Lung (tissue), 12 donors: ENCODE measurements around the gene ARPIN. TPM values are rescaled to one million over a fixed set of nuclear protein-coding genes. Genes with fewer than 3 reads are reported as not detected.
"Not testable (repeated sequence)": the region's sequence is repeated elsewhere in the genome, so short reads cannot be mapped to it uniquely, and the experiment has no call there.

Source experiments
- ATAC-seq: fragments of 200-7000 bp; cut with Tn5 transposase; one replicate; pipeline ENCODE4 v1.9.1; 2020; ENCODE audit warnings: moderate number of reproducible peaks; ENCODE audit not compliant: insufficient read depth, low FRiP score
- DNase-seq, 3 donors: peaks; one replicate each; pipeline ENCODE4 v3.0.0-alpha.2; 2013 to 2017
- H3K27ac ChIP-seq, 2 donors: one replicate each; pipeline ENCODE4 v1.5.1; 2013; ENCODE audit warnings: mild to moderate bottlenecking in 2 of 2, moderate library complexity in 2 of 2, control low read depth in 1 of 2, inconsistent platforms in 1 of 2, low read depth in 1 of 2, low read length in 1 of 2
- H3K27me3 ChIP-seq, 3 donors: one replicate each; pipeline ENCODE4 v1.5.1; 2013; ENCODE audit warnings: low read length in 2 of 3; ENCODE audit not compliant: control insufficient read depth in 3 of 3, insufficient read depth in 3 of 3
- H3K36me3 ChIP-seq, 4 donors: one replicate each; pipeline ENCODE4 v1.5.1; 2013; ENCODE audit warnings: low read length in 4 of 4, mild to moderate bottlenecking in 1 of 4, moderate library complexity in 1 of 4; ENCODE audit not compliant: control insufficient read depth in 4 of 4, insufficient read depth in 4 of 4
- H3K4me1 ChIP-seq, 5 donors: one replicate each; pipeline ENCODE4 v1.5.1; 2013; ENCODE audit warnings: low read length in 5 of 5, mild to moderate bottlenecking in 2 of 5, moderate library complexity in 1 of 5; ENCODE audit not compliant: control insufficient read depth in 5 of 5, insufficient read depth in 5 of 5
- H3K4me3 ChIP-seq: one replicate; pipeline ENCODE4 v1.5.1; 2013; ENCODE audit warnings: mild to moderate bottlenecking, control low read depth, moderate library complexity
- H3K9ac ChIP-seq, 2 donors: one replicate each; pipeline ENCODE4 v1.5.1; 2013; ENCODE audit warnings: low read length in 2 of 2, control low read depth in 1 of 2; ENCODE audit not compliant: insufficient read depth in 1 of 2
- H3K9me3 ChIP-seq, 4 donors: one replicate each; pipeline ENCODE4 v1.5.1; 2013; ENCODE audit warnings: low read length in 3 of 4, mild to moderate bottlenecking in 1 of 4, moderate library complexity in 1 of 4; ENCODE audit not compliant: control insufficient read depth in 4 of 4, insufficient read depth in 3 of 4
- WGBS, 2 donors: extraction: QIAGEN DNeasy Blood & Tissue Kit; methylation state at CpG; one replicate each; pipeline ENCODE4 v1.1.7; 2013; 5-methylcytosine and 5-hydroxymethylcytosine counted together
- polyA plus RNA-seq, 2 donors: library from polyadenylated mRNA; stranded (reverse); fragments of 200-250 nt; gene quantifications; one replicate each; pipeline ENCODE4 v1.2.1, GENCODE V29; 2013
- total RNA-seq, 2 donors: library from RNA; depleted of rRNA in 1 of 2; stranded (reverse); fragments of >200 nt in 1 of 2; gene quantifications; one replicate each; pipeline ENCODE4 v1.2.1, GENCODE V29; 2014 to 2021
- TF ChIP-seq, protein P1 (sequence below): IDR thresholded peaks from 2 replicates; pipeline ENCODE4 v1.5.1; 2012; ENCODE audit warnings: mild to moderate bottlenecking; ENCODE audit errors: control extremely low read depth, extremely low read depth
- donor health status: control.
- donor health status: control.
- donor health status: Bipolar disorder and iron deficiency.
- donor health status: healthy.
- donor health status: DM: yes; HTN: yes; CAD: no.

The ARPIN gene
- total and polyA plus RNA-seq, 4 donors: 9.0 to 28.5 (median 18.7) TPM

DNA sequence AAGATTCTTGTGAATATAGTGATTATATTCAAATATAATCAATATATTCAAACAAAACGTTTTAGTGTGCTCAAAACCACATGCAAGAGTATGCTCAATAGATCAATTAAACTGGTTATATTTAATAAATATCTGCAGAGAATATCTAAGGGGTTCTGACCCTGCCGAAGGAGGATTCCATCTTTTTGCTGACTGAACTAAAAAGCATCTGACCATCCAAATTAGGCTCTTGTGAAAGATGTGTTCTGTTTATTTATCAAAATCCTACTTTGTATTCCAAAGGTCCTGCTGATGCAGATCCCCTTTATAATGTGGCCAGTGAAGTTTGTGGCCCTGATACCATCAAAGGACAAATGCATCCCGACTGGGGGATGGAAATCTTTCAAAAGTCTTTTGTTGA, 41.8 kb upstream of the ARPIN start:
- H3K27me3 ChIP-seq: no peaks in the 10 kb centered on the region
- H3K9ac ChIP-seq: no peak overlapping the region
- no peaks in the 10 kb centered on the region for H3K9me3 ChIP-seq
- H3K4me1 ChIP-seq: no peaks in the 10 kb centered on the region
- H3K36me3 ChIP-seq: no peaks in the 10 kb centered on the region
- DNase-seq (no peak), ATAC-seq (no peak)
- TF ChIP-seq, protein P1, sequence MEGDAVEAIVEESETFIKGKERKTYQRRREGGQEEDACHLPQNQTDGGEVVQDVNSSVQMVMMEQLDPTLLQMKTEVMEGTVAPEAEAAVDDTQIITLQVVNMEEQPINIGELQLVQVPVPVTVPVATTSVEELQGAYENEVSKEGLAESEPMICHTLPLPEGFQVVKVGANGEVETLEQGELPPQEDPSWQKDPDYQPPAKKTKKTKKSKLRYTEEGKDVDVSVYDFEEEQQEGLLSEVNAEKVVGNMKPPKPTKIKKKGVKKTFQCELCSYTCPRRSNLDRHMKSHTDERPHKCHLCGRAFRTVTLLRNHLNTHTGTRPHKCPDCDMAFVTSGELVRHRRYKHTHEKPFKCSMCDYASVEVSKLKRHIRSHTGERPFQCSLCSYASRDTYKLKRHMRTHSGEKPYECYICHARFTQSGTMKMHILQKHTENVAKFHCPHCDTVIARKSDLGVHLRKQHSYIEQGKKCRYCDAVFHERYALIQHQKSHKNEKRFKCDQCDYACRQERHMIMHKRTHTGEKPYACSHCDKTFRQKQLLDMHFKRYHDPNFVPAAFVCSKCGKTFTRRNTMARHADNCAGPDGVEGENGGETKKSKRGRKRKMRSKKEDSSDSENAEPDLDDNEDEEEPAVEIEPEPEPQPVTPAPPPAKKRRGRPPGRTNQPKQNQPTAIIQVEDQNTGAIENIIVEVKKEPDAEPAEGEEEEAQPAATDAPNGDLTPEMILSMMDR: no peak
- no peak overlapping the region for H3K4me3 ChIP-seq
- H3K27ac ChIP-seq: no peak overlapping the region
- 70 to 79% methylated on average over 3 of the region's 3 CpGs for WGBS, 2 donors

DNA sequence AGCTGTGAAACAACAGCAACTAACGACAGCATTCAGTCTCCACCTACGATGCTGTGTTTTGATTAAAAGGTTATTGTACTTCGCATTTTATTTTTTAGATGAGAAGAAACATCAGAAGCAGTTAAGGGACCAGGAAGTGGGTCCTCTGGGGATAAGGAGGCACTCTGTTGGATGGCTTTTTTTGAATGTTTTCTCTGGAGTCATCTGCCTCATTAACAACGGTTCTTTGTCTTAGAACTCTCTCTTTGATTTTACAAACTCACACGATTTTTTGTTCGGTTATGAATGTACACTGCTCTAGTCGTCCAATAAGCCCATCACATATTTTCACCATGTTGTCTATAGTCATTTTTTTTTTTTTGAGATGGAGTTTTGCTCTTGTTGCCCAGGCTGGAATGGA, 36.0 kb upstream of the ARPIN start:
- Histone ChIP-seq H3K36me3 (no peaks in the 10 kb centered on the region), H3K9ac (no peak overlapping the region), H3K9me3 (no peaks in the 10 kb centered on the region), H3K4me3 (no peak overlapping the region), H3K4me1 (no peaks in the 10 kb centered on the region), H3K27ac (no peak overlapping the region), H3K27me3 (no peaks in the 10 kb centered on the region)
- 84 to 90% methylated on average over 7 of the region's 7 CpGs for WGBS, 2 donors
- TF ChIP-seq, protein P1: no peak
- ATAC-seq: no peak
- no peak for DNase-seq

DNA sequence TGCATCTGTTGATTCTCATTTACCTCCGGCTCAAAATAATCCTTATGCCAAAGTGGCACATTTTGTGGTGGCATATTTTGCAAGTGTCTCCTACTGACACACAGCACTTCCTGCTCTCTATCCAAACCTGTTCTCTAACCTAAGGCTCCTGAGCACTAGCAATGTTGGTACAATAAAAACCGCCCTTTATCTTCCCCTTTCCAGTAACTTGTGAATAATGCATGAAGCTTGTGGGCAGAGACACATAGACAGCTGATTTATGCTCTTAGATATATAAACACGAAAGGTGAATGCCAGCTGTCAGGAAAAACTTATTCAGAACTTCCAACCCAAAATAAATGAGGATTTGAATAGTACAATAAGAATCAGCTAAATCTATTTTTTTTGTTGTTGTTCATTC, 34.6 kb upstream of the ARPIN start:
- Histone ChIP-seq H3K4me1 (no peaks in the 10 kb centered on the region), H3K27ac (no peak overlapping the region), H3K9me3 (no peaks in the 10 kb centered on the region), H3K27me3 (no peaks in the 10 kb centered on the region), H3K4me3 (no peak overlapping the region), H3K9ac (no peak overlapping the region), H3K36me3 (no peaks in the 10 kb centered on the region)
- ATAC-seq (no peak), DNase-seq (no peak)
- TF ChIP-seq, protein P1: no peak
- WGBS, 2 donors: 90 to 92% methylated on average over 3 of the region's 3 CpGs

DNA sequence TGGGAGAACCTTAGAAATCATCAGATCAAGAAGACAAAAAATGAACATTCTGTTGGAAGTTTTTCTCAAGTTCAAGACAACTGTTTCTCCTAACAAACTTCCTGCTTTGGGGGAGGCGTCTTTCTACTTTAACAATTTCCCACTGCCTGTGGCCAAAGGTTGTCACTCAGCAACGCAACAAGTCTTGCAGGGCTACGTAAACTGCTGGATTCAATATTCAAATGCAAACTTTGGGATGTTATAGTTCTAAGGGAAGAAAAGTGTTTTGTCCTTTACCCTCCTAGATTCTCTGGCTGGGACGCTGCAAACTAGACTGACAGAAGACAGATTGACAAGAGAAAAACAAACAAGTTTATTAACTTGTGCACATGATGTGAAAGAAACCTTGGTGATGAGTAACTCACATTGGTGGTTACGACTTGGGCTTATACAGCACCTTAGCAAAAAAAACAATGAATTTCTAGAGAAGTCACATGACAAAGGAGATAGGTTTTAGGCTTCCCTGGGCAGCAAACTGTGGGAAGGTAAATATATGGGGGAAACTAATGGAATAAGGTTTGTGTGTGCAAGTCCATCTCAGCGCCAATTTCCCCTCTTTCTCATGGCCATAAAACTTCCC, 34.0 kb upstream of the ARPIN start:
- 87 to 92% methylated on average over 6 of the region's 6 CpGs for WGBS, 2 donors
- Histone ChIP-seq H3K4me1 (no peaks in the 10 kb centered on the region), H3K9ac (no peak overlapping the region), H3K27me3 (no peaks in the 10 kb centered on the region), H3K27ac (no peak overlapping the region), H3K4me3 (no peak overlapping the region), H3K36me3 (no peaks in the 10 kb centered on the region), H3K9me3 (no peaks in the 10 kb centered on the region)
- DNase-seq (no peak), ATAC-seq (no peak)
- TF ChIP-seq, protein P1: no peak

DNA sequence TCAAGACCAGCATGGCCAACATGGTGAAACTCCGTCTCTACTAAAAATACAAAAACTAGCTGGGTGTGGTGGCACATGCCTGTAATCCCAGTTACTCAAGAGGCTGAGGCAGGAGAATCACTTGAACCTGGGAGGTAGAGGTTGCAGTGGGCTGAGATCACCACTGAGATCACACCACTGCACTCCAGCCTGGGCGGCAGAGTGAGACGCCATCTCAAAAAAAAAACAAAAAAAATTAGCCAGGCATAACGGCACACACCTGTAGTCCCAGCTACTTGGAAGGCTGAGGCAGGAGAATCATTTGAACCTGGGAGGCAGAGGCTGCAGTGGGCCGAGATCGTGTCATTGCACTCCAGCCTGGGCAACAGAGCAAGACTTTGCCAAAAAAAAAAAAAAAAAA, 31.0 kb upstream of the ARPIN start:
- not testable (repeated sequence) for H3K27ac ChIP-seq, H3K4me3 ChIP-seq, H3K4me1 ChIP-seq, H3K27me3 ChIP-seq, ATAC-seq, H3K36me3 ChIP-seq, H3K9ac ChIP-seq, H3K9me3 ChIP-seq, DNase-seq
- 97 to 99% methylated on average over 6 of the region's 6 CpGs for WGBS, 2 donors
